ENCODE data around the gene AKAP11.

Gene AKAP11

DNA sequence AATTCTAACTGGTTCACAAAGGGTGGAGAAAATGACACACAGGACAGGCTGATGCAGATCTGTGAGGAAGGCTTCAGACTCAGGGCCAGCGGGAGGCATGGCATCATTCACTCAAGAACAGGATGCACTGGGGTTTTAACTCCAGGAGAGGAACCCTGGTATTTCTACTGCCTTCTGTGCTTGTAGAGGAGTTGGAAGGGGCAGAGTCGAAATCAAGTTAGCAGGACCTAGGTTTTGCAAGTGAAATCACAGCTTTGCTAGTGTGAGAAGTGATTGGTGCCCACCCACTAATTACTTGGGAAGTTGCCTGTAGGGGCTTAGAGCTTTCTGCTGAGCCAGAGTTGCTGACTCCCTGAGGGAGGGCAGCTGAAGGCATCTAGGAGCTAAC is 92.7 kb downstream of the AKAP11 start:
- Histone ChIP-seq H3K36me3 (ENCODE audit: insufficient read depth, low read depth, low read length) (no peaks in the 10 kb centered on the region), H3K4me1 (ENCODE audit: insufficient read depth, low read length) (peaks cover 13% of the 10 kb centered on the region; the same call in 1 of the 2 replicates), H3K27me3 (ENCODE audit: insufficient read depth, low read length) (no peaks in the 10 kb centered on the region), H3K27ac (ENCODE audit: low read length) (no peak overlapping the region), H3K4me3 (ENCODE audit: low read length) (no peak overlapping the region), H3K9me3 (ENCODE audit: insufficient read depth, low read depth, low read length) (no peaks in the 10 kb centered on the region), H3K9ac (ENCODE audit: low read depth, low read length) (no peak overlapping the region)

GRCh38 chr13:42367831-42368230 is 95.9 kb downstream of the AKAP11 start:
- H3K36me3 ChIP-seq (ENCODE audit: insufficient read depth, low read depth, low read length): no peaks in the 10 kb centered on the region
- H3K27me3 ChIP-seq (ENCODE audit: insufficient read depth, low read length): no peaks in the 10 kb centered on the region
- H3K4me3 ChIP-seq (ENCODE audit: low read length): no peak overlapping the region
- H3K9ac ChIP-seq (ENCODE audit: low read depth, low read length): no peak overlapping the region
- H3K27ac ChIP-seq (ENCODE audit: low read length): no peak overlapping the region
- H3K9me3 ChIP-seq (ENCODE audit: insufficient read depth, low read depth, low read length): no peaks in the 10 kb centered on the region
- H3K4me1 ChIP-seq (ENCODE audit: insufficient read depth, low read length): peaks cover 13% of the 10 kb centered on the region; the same call in 1 of the 2 replicates

GRCh38 chr13:42369071-42369797 is 97.3 kb downstream of the AKAP11 start:
- Histone ChIP-seq H3K4me1 (ENCODE audit: insufficient read depth, low read length) (peaks cover 11% of the 10 kb centered on the region; the same call in 1 of the 2 replicates), H3K27ac (ENCODE audit: low read length) (no peak overlapping the region), H3K27me3 (ENCODE audit: insufficient read depth, low read length) (no peaks in the 10 kb centered on the region), H3K9ac (ENCODE audit: low read depth, low read length) (no peak overlapping the region), H3K36me3 (ENCODE audit: insufficient read depth, low read depth, low read length) (no peaks in the 10 kb centered on the region), H3K9me3 (ENCODE audit: insufficient read depth, low read depth, low read length) (no peaks in the 10 kb centered on the region), H3K4me3 (ENCODE audit: low read length) (no peak overlapping the region)

GRCh38 chr13:42370229-42370628 is 98.3 kb downstream of the AKAP11 start:
- Histone ChIP-seq H3K9me3 (ENCODE audit: insufficient read depth, low read depth, low read length) (no peaks in the 10 kb centered on the region), H3K9ac (ENCODE audit: low read depth, low read length) (no peak overlapping the region), H3K4me1 (ENCODE audit: insufficient read depth, low read length) (peaks cover 6% of the 10 kb centered on the region; the same call in 1 of the 2 replicates), H3K4me3 (ENCODE audit: low read length) (no peak overlapping the region), H3K27me3 (ENCODE audit: insufficient read depth, low read length) (no peaks in the 10 kb centered on the region), H3K36me3 (ENCODE audit: insufficient read depth, low read depth, low read length) (no peaks in the 10 kb centered on the region), H3K27ac (ENCODE audit: low read length) (no peak overlapping the region)

All from iPS-20b (cell line).